MCF 10A (cell line): ENCODE results near the gene MAP3K4. TPM values are rescaled to one million over a fixed set of nuclear protein-coding genes. Genes with fewer than 3 reads are reported as not detected.

Source experiments
- BruUV-seq: library from RNA; stranded (reverse); fragments of 400-500 nt; replicated peaks from 2 replicates; lab custom pipeline; 2021; lab: Mats Ljungman, UMichigan
- CTCF ChIA-PET: fragments of 300-600 bp; sonication (Branson Sonifier 250); formaldehyde crosslinking; extraction: SDS; loops from one replicate; lab custom pipeline; 2021; ENCODE audit warnings: antibody characterized with exemption, inconsistent platforms; lab: Yijun Ruan, JAX
- POLR2A ChIA-PET: fragments of 300-600, 350-650 bp; sonication (Branson Sonifier 250); formaldehyde crosslinking; extraction: SDS; loops from one replicate; lab custom pipeline; 2020; ENCODE audit warnings: antibody characterized with exemption, inconsistent platforms; lab: Yijun Ruan, JAX
- DNase-seq: peaks from one replicate; pipeline ENCODE4 v3.0.0-alpha.2; 2018; ENCODE audit not compliant: unreplicated experiment
- H3K27ac Mint-ChIP-seq: one replicate; pipeline ENCODE4 v1.8.0; 2022; ENCODE audit warnings: mild to moderate bottlenecking, low read depth, mixed read lengths; ENCODE audit not compliant: unreplicated experiment
- H3K27me3 Mint-ChIP-seq: one replicate; pipeline ENCODE4 v1.8.0; 2022; ENCODE audit warnings: mixed read lengths; ENCODE audit not compliant: insufficient read depth, unreplicated experiment
- H3K36me3 Mint-ChIP-seq: one replicate; pipeline ENCODE4 v1.8.0; 2022; ENCODE audit warnings: mild to moderate bottlenecking, moderate library complexity, mixed read lengths; ENCODE audit not compliant: insufficient read depth, unreplicated experiment
- H3K4me1 Mint-ChIP-seq: one replicate; pipeline ENCODE4 v1.8.0; 2022; ENCODE audit warnings: mixed read lengths; ENCODE audit not compliant: insufficient read depth, unreplicated experiment
- H3K4me3 Mint-ChIP-seq: one replicate; pipeline ENCODE4 v1.8.0; 2022; ENCODE audit warnings: mild to moderate bottlenecking, moderate library complexity, mixed read lengths; ENCODE audit not compliant: unreplicated experiment
- H3K9me3 Mint-ChIP-seq: one replicate; pipeline ENCODE4 v1.8.0; 2022; ENCODE audit warnings: mixed read lengths; ENCODE audit not compliant: unreplicated experiment
- CTCF ChIP-seq: fragments of 200-600 bp; IDR thresholded peaks from one replicate; pipeline ENCODE4 v1.8.0; 2022; ENCODE audit warnings: antibody characterized with exemption, mild to moderate bottlenecking; ENCODE audit not compliant: unreplicated experiment
- intact Hi-C: fragments of 100-400 bp; cut with micrococcal nuclease; formaldehyde crosslinking; loops from 2 replicates; pipeline ENCODE4 v1.14.1; 2022
- total RNA-seq: library from RNA; stranded (reverse); gene quantifications from 2 replicates; pipeline ENCODE4 v1.2.3, GENCODE V29; 2022

MAP3K4 gene
- total RNA-seq, 1 experiment from 2014 or later: 38.7 TPM

GRCh38 chr6:161108916-161109315 is 117.3 kb downstream of the MAP3K4 start:
- no peaks in the 10 kb centered on the region for H3K9me3 Mint-ChIP-seq
- intact Hi-C loops: no loop called here
- BruUV-seq: no TSS peak
- POLR2A ChIA-PET: no interaction called here
- CTCF ChIA-PET: interaction anchor here (0.5 to 1.1 kb wide), 2 partner anchors 23 to 358 kb away, joined by 3 to 4 read pairs; no protein-coding TSS in a partner anchor
- peaks cover 75% of the 10 kb centered on the region for H3K36me3 Mint-ChIP-seq
- TF ChIP-seq CTCF: no peak
- no peak overlapping the region for H3K27ac Mint-ChIP-seq
- no peak for DNase-seq
- H3K27me3 Mint-ChIP-seq: no peaks in the 10 kb centered on the region
- no peak overlapping the region for H3K4me3 Mint-ChIP-seq
- peaks cover 11% of the 10 kb centered on the region for H3K4me1 Mint-ChIP-seq

- Mint-ChIP-seq H3K36me3 (peaks cover 74% of the 10 kb centered on the region), H3K27me3 (no peaks in the 10 kb centered on the region), H3K4me3 (no peak overlapping the region), H3K9me3 (no peaks in the 10 kb centered on the region), H3K4me1 (peaks cover 11% of the 10 kb centered on the region), H3K27ac (no peak overlapping the region)
- intact Hi-C loops: no loop called here
- CTCF ChIA-PET: interaction anchor here (1.1 kb wide), 1 partner anchor 358 kb away, joined by 4 read pairs; no protein-coding TSS in a partner anchor
- TF ChIP-seq CTCF: no peak
- BruUV-seq: no TSS peak
- POLR2A ChIA-PET: no interaction called here
- DNase-seq: no peak
Observed at GRCh38 chr6:161109366-161109765, 117.8 kb downstream of the MAP3K4 start.

- no peaks in the 10 kb centered on the region for H3K9me3 Mint-ChIP-seq
- intact Hi-C loops: no loop called here
- no peak for TF ChIP-seq CTCF
- no peak overlapping the region for H3K4me3 Mint-ChIP-seq
- no peak for DNase-seq
- BruUV-seq: no TSS peak
- no peak overlapping the region for H3K27ac Mint-ChIP-seq
- H3K4me1 Mint-ChIP-seq: peaks cover 5% of the 10 kb centered on the region
- POLR2A ChIA-PET: no interaction called here
- no peaks in the 10 kb centered on the region for H3K27me3 Mint-ChIP-seq
- CTCF ChIA-PET: interaction anchor here (0.8 kb wide), 1 partner anchor 261 kb away, joined by 3 read pairs; no protein-coding TSS in a partner anchor
- peaks cover 81% of the 10 kb centered on the region for H3K36me3 Mint-ChIP-seq
Observed at GRCh38 chr6:161110028-161110779, 118.6 kb downstream of the MAP3K4 start.

GRCh38 chr6:161111261-161111660 is 119.7 kb downstream of the MAP3K4 start:
- intact Hi-C loops: no loop called here
- no peak for TF ChIP-seq CTCF
- no peak for DNase-seq
- BruUV-seq: no TSS peak
- Mint-ChIP-seq H3K9me3 (no peaks in the 10 kb centered on the region), H3K4me3 (no peak overlapping the region), H3K27me3 (no peaks in the 10 kb centered on the region), H3K27ac (no peak overlapping the region), H3K36me3 (peaks cover 81% of the 10 kb centered on the region), H3K4me1 (no peaks in the 10 kb centered on the region)
- POLR2A ChIA-PET: interaction anchor here (0.9 kb wide), 1 partner anchor 9 kb away, joined by 6 read pairs; no protein-coding TSS in a partner anchor
- CTCF ChIA-PET: interaction anchor here (0.7 to 0.9 kb wide), 4 partner anchors 19 to 376 kb away, joined by 3 to 5 read pairs (median 4); no protein-coding TSS in a partner anchor
